Ecto neural progenitor cell (in vitro differentiated cells): ENCODE results near the gene RTN1.

Source experiments
- DNase-seq: peaks from one replicate; pipeline ENCODE4 v3.0.0-alpha.2; 2018; ENCODE audit warnings: low spot score

The RTN1 gene

GRCh38 chr14:59788176-59788575 lies 82.4 kb downstream of the RTN1 start:
- no peak for DNase-seq

DNA sequence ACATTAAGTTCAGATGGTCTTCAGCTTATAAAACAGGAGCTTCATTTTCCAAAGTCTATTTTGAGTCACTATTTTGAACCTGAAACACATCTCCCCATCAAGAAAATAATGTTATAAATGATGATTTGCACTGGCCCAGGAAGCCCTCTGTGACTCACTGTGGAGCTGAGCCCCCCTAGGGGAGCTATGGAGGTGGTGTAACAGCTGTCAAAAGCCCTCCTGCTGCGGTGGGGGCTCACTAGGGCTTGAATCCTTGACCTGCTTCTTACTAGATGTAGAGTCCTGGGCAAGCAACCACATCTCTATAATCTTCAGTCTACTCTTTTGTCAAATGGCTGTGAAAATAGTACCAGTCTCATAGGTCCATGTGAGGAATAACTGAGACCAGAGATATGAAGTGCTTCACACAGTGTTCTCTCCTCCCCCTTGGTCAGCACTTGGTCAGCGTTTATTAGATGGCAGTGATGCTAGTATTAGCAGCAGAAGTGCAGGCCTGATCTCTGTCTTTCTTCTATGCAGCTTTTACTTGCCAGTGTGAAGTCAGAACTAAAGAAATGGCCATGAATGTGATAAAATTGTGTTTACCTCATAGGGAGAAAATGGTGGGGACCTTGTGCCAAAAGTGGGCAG lies 83.4 kb downstream of the RTN1 start:
- no peak for DNase-seq

- DNase-seq, result no peak
Observed at GRCh38 chr14:59785629-59786028, 84.9 kb downstream of the RTN1 start.

GRCh38 chr14:59782760-59783159 lies 87.8 kb downstream of the RTN1 start:
- DNase-seq, result no peak

DNA sequence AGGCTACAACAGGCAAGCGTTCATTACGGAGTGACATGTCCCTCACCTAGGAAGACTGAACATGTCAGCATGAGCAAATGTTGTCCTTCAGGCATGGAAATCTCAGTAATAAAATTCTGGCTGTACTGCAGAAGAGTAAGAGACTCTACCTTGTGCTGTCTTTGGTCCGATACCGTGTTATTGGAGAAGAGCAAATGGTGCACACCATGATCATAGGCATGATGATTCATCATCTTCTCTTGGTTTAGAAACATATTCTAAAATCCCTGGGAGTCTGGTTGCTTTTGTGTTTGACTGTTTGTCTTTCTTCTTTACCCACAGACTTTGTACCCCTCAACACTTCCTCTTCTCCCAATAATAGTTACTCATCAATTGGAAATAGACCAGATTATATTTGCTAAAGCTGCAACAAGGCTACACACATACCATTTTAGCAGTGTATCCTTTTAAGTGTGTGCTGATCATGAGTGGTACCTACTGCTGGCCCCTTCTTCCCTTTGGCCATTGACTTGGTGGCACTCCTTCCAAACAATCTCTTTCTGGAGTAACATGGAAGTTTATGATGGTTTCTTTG lies 93.5 kb downstream of the RTN1 start:
- DNase-seq, result no peak

DNA sequence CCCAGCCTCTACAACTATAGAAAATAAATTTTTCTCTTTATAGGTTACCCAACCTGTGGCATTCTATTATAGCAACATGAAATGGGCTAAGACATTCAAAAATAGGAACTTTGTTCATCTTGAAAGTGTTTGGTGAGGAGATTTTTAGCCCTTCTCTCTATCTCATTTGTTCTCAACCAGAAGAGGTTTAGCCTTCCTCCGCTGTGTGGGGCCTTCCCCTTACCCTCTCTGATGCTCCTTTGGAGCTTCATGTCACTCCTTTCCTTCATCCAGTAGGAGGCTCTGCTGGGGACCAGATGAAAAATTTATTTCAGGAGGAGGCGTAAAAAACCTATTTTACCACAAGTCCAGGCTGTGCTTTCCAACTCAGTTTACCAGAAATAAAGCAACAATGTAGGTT lies 94.1 kb downstream of the RTN1 start:
- no peak for DNase-seq

DNA sequence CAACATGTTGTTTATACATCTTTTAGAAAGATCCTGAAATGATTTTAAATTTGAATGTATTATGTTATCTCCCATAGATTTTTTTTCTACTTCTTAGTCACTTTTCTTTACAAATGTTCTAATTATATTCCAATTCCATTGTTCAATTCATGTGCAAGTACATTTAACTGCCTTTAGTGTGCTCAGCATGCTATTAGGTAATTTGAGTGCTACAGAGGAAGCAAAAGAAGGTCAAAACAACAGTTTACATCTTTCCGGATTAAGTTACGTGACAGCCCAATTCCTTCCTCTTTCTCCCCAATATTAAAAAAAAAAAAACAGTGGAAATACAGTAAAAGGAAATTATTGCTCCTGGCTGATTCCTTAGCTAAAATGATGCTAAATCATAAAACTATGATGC lies 98.3 kb downstream of the RTN1 start:
- DNase-seq, result no peak

- no peak for DNase-seq
Observed at GRCh38 chr14:59771577-59771976, 99.0 kb downstream of the RTN1 start.

DNA sequence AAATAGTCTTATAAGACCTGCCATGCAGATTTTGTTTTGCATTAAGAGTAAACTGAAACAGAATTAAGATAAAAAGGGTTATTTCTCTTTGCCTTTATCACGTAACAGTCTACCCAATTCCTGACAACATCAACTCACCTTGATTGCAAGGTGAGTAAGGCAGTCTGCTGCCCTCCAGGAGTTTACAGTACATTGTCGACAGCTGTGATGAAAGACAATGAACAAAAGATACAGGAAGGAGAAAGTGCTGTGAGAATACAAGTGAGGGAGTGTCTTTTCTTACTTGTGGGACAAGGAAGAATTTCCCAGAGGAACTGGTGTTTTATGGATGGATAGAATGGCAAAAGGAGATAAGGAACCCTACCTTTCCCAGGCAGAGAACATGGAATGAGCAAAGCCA lies 101.0 kb downstream of the RTN1 start:
- DNase-seq, result no peak

DNA sequence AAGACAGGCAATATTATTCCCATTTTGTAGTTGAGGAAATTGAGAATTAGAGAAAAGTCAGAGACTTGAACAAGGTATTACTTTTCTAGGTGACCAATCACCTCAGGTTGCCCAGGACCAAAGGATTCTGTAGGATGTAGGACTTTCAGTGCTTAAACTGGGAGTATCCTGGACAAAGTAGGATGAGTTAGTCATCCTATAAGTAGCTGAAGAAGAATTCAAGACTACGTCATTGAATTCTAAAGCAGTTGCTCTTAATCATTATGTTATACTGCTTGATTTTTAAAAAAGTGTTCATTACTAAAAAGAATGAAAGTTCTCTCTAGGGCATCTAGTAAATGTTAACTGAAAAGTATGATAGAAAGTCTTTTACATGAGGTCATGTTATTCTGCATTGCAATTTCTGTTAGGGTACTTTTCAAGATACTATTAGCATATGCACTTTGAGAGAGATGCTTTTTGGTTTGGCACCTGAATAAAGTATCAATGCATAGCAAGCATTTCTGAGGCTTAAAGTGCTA lies 101.7 kb downstream of the RTN1 start:
- DNase-seq, result no peak

- no peak for DNase-seq
Observed at GRCh38 chr14:59761851-59762250, 108.7 kb downstream of the RTN1 start.

GRCh38 chr14:59755409-59756135 lies 115.0 kb downstream of the RTN1 start:
- no peak for DNase-seq

GRCh38 chr14:59754256-59754655 lies 116.3 kb downstream of the RTN1 start:
- DNase-seq, result no peak

- DNase-seq, result no peak
Observed at GRCh38 chr14:59753512-59753911, 117.1 kb downstream of the RTN1 start.

- no peak for DNase-seq
Observed at GRCh38 chr14:59751578-59751977, 119.0 kb downstream of the RTN1 start.

GRCh38 chr14:59739794-59740193 lies 130.8 kb downstream of the RTN1 start:
- no peak for DNase-seq

- no peak for DNase-seq
Observed at GRCh38 chr14:59728304-59728703, 142.3 kb downstream of the RTN1 start.

- no peak for DNase-seq
Observed at GRCh38 chr14:59727073-59727661, 143.4 kb downstream of the RTN1 start.

- DNase-seq, result no peak
Observed at GRCh38 chr14:59711080-59711479, 159.5 kb downstream of the RTN1 start.

GRCh38 chr14:59707778-59708561 lies 162.6 kb downstream of the RTN1 start:
- DNase-seq, result no peak

- no peak for DNase-seq
Observed at GRCh38 chr14:59705866-59706265, 164.7 kb downstream of the RTN1 start.

DNA sequence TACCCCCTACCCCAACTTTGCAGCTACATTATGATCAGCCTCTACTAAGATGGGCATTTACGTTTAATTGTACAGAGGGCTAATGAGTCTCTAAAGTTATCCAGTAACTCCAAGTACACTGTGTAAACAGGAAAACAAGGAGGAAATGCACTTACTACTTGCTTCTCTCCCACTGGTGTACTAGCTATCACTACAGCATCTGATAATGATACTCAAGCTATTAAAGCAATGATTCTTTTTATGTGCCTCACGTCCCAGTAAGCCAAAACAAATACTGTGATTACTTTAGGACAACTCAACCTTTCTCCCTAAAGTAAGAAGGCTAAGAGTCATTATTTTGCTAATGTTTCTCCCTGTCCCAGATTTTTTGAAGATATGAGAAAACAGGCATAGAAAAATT lies 165.3 kb downstream of the RTN1 start:
- DNase-seq, result no peak
